Lung microvascular endothelial cell (primary cell): ENCODE measurements around the gene CLASP1. TPM values are rescaled to one million over a fixed set of nuclear protein-coding genes. Genes with fewer than 3 reads are reported as not detected.
"Not testable (repeated sequence)": the region's sequence is repeated elsewhere in the genome, so short reads cannot be mapped to it uniquely, and the experiment has no call there.

Experiments used
- DNase-seq, 2 donors: peaks; one replicate each; pipeline versions ENCODE4 v3.0.0 to v3.0.0-alpha.2; 2010; ENCODE audit warnings: low read depth in 2 of 2
- total RNA-seq: library from RNA; depleted of rRNA; stranded (reverse); fragments of >200 nt; gene quantifications from 2 replicates; pipeline ENCODE4 v1.2.1, GENCODE V29; 2014

The CLASP1 gene
- total RNA-seq, 1 donor from 2014 or later, result 31.9 TPM

- DNase-seq, result not testable (repeated sequence)
Measured at GRCh38 chr2:121331324-121331723, 317.9 kb downstream of the CLASP1 start.

GRCh38 chr2:121330921-121331320, 318.3 kb downstream of the CLASP1 start:
- DNase-seq, result no peak

GRCh38 chr2:121329786-121330185, 319.5 kb downstream of the CLASP1 start:
- no peak for DNase-seq

GRCh38 chr2:121326628-121327027, 322.6 kb downstream of the CLASP1 start:
- DNase-seq, result no peak

GRCh38 chr2:121324601-121325000, 324.7 kb downstream of the CLASP1 start:
- DNase-seq, result no peak

GRCh38 chr2:121321476-121321875, 327.8 kb downstream of the CLASP1 start:
- DNase-seq, result no peak

- no peak for DNase-seq
Measured at GRCh38 chr2:121319941-121320340, 329.3 kb downstream of the CLASP1 start.

GRCh38 chr2:121316986-121317385, 332.3 kb downstream of the CLASP1 start:
- no peak for DNase-seq

GRCh38 chr2:121313701-121314100, 335.6 kb downstream of the CLASP1 start:
- DNase-seq, result not testable (repeated sequence)

- peak; percentile 38 to 41 for DNase-seq
Measured at GRCh38 chr2:121309801-121310200, 339.5 kb downstream of the CLASP1 start.

- no peak for DNase-seq
Measured at GRCh38 chr2:121309323-121309722, 339.9 kb downstream of the CLASP1 start.

- no peak for DNase-seq
Measured at GRCh38 chr2:121307048-121307447, 342.2 kb downstream of the CLASP1 start.

- no peak for DNase-seq
Measured at GRCh38 chr2:121304941-121305340, 344.3 kb downstream of the CLASP1 start.

- no peak for DNase-seq
Measured at GRCh38 chr2:121303531-121304263, 345.6 kb downstream of the CLASP1 start.

- DNase-seq, result not testable (repeated sequence)
Measured at GRCh38 chr2:121301190-121301589, 348.1 kb downstream of the CLASP1 start.

- no peak for DNase-seq
Measured at GRCh38 chr2:121298476-121298875, 350.8 kb downstream of the CLASP1 start.

GRCh38 chr2:121297866-121298265, 351.4 kb downstream of the CLASP1 start:
- not testable (repeated sequence) for DNase-seq

- peak; percentile 27 to 32 for DNase-seq
Measured at GRCh38 chr2:121297217-121297830, 351.9 kb downstream of the CLASP1 start.

- DNase-seq, result no peak
Measured at GRCh38 chr2:121295911-121296650, 353.2 kb downstream of the CLASP1 start.

GRCh38 chr2:121294881-121295840, 354.1 kb downstream of the CLASP1 start:
- DNase-seq, result no peak
